Non-pigmented ciliary epithelial cell (primary cell): ENCODE results near the gene HRH4.

Experiments used
- DNase-seq: peaks from one replicate; pipeline ENCODE4 v3.0.0-alpha.2; 2010; ENCODE audit warnings: low read depth

The HRH4 gene

DNA sequence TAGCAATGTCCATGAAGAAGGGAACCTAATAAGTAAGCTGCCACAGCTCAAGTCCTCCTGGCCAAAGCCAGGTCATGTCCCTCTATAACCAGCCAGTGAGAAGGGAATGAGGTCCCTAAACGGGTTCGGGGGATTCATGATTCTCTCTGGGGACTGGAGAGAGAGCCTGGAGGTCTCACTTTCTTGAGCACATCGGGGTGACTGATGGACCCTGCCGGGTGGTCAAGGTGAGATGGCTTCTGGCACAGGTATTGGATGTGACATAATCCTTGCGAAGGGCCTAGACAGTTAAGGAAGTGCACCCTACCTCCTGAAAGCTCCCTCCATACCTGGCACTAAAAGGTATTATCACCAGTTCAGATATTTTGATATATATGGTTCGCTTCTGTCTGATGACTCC is 45.7 kb downstream of the HRH4 start:
- no peak for DNase-seq

DNA sequence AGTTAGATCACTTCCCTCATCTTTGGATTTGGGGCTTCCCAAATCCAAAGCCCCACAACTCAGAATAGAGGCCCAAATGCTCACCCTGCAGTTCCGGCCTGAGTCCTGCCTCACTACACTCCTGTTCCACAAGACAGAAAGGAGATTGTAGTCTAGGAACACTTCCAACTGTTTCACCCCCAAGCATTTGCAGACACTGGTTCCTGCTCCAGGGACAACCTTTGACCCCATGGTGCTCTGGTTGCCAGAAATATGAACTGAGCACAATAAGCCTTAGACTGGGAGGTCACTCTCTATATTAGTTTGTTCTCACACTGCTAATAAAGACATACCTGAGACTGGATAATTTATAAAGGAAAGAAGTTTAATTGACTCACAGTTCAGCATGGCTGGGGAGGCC is 49.0 kb downstream of the HRH4 start:
- no peak for DNase-seq

- no peak for DNase-seq
These were observed 54.0 kb downstream of the HRH4 start for GRCh38 chr18:24514439-24514838.

DNA sequence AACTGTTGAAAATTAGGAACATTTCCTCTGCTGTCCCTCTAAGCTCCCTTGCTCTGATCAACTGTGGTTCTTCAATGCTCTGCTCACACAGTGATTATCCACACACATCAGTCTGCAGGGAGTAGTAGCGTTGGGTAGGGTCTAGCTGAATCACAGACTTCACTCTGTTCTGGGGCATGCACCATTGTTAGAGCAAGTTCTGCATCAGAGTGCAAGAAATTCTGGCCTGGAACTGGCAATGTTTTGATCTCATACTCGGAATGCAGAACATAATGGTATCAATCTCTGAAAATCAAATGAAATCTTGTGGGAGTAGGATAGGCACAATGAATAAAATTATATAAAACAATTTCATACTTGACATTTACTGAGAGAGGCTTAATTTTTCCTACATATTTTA is 55.3 kb downstream of the HRH4 start:
- no peak for DNase-seq

DNA sequence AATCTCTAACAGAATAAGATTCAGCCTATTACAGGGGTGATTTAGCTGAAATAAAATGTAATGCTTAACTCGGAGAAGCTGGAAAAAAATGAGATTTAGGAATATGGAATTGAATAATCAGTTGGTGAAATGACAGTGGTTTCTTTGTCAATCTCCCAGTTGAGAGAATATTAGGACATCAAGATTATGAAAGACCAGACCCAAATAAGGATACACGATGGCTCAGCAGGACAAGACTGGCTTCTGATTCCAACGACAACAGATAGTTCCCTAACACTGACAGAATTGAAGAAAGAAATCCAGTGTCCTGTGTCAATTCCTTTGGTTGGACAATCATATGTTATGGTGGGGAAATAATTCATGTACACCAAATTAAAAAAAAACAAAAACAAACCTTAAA is 55.8 kb downstream of the HRH4 start:
- DNase-seq, result no peak

GRCh38 chr18:24517554-24517953 is 57.1 kb downstream of the HRH4 start:
- no peak for DNase-seq

- DNase-seq, result no peak
These were observed 58.2 kb downstream of the HRH4 start for GRCh38 chr18:24518596-24518995.
